ENCODE measurements around the gene CEP78. TPM values are rescaled to one million over a fixed set of nuclear protein-coding genes. Genes with fewer than 3 reads are reported as not detected.
A peak's percentile ranks its signal among the peaks of the same experiment; 100 is the strongest.

CEP78 gene
- total RNA-seq, 1 experiment from 2014 or later = 48.1 TPM

DNA sequence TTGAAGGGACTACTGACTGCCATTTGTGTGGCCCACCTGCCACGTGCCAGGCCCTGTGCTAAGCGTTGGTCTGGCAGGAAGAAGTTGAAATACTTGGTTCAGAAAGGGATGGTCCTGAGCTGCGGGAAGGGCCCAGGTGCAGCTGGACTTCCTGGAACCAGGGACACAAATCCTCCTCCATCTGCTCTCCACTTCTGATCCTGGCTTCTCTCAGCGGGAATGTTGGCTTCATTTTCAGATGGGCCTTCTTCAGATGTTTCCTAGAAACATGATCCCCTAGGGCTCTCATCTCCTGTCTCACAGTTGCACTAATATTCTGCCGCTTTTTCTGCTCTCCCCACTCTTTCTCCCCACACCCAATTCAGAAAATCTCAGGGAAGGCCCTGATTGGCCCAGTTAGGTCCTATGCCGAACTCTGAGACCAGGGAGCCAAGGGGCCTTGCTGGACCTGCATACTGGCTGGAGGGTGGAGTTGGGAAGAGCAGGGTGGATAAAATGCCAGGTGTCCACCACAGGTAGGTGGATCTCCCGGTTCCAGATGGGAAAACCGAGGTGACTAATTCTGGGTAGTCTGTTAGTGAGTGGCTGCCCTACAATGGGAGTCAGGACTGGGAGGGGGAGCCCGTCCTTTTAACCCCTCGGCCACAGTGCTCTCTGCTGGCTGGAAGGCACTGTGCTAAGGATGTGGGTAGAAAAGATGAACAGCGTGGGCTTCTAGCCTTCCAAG lies 80.5 kb downstream of the CEP78 start:
- H3K4me1 ChIP-seq (ENCODE audit: control insufficient read depth in 1 of 2, insufficient read depth in 2 of 2, low read length in 2 of 2) = no peaks in the 10 kb centered on the region
- TF ChIP-seq SP1 (IDR thresholded peaks at IDR 0.05; ENCODE audit: low read depth) (no peak), EZH2phosphoT487 (IDR thresholded peaks at IDR 0.05; ENCODE audit: borderline replicate concordance) (no peak), TCF7L2 (IDR thresholded peaks at IDR 0.05; ENCODE audit: borderline replicate concordance, extremely low read depth, insufficient read depth, insufficient read length) (no peak), YY1 (IDR thresholded peaks at IDR 0.05; ENCODE audit: extremely low read depth, insufficient replicate concordance, low read depth, low read length) (no peak), POLR2AphosphoS5 (IDR thresholded peaks at IDR 0.05; ENCODE audit: low read depth, low read length) (no peak), SIN3A (IDR thresholded peaks at IDR 0.05; ENCODE audit: low read depth) (no peak)
- H4K20me1 ChIP-seq (ENCODE audit: insufficient read depth) = no peaks in the 10 kb centered on the region
- no peak overlapping the region for H3K9ac ChIP-seq (ENCODE audit: low read length)
- DNase-seq (ENCODE audit: low read depth, low spot score) = no peak
- intact Hi-C loops (cut with micrococcal nuclease) = no loop called here
- ATAC-seq = no peak; the same call in 1 of the 2 replicates
- H2AFZ ChIP-seq (ENCODE audit: low read depth, low read length, poor library complexity, severe bottlenecking) = no peak overlapping the region
- H3K4me2 ChIP-seq (ENCODE audit: low read length) = no peak overlapping the region
- H3K79me2 ChIP-seq (ENCODE audit: insufficient read depth, low read length) = 0 out of 2 replicates have a peak, but pooled peaks cover 8% of the 10 kb centered on the region
- H3K9me3 ChIP-seq (ENCODE audit: control insufficient read depth in 1 of 2, insufficient read depth in 1 of 2, low read depth in 1 of 2, low read length in 2 of 2) = no peaks in the 10 kb centered on the region
- no peak overlapping the region for H3K27ac ChIP-seq (ENCODE audit: low read depth, low read length)
- POLR2A ChIA-PET = interaction anchor here (1.8 kb wide), 1 partner anchor 19 kb away, joined by 6 read pairs; the partner anchor contains the start of gene PSAT1
- CTCF ChIA-PET = no interaction called here
- H3K4me3 ChIP-seq (replicated peaks in 1 of 2; ENCODE audit: low read depth in 1 of 2, low read length in 2 of 2) = no peak overlapping the region
- H3K36me3 ChIP-seq (ENCODE audit: control insufficient read depth in 1 of 2, insufficient read depth in 2 of 2, low read length in 2 of 2) = peaks cover 26 to 33% of the 10 kb centered on the region in 2 experiments; a peak in 3 of 4 replicates
- RAD21 ChIA-PET (ENCODE audit: low non-redundant PET in 1 of 2, low total read pairs in 2 of 2, uncharacterized antibody in 2 of 2, unreplicated experiment in 2 of 2) = no interaction called here
- BruUV-seq (replicated peaks) = no TSS peak
- H3K27me3 ChIP-seq (ENCODE audit: insufficient read depth, low read length) = no peaks in the 10 kb centered on the region
- H3K9me2 ChIP-seq (ENCODE audit: insufficient read depth) = no peaks in the 10 kb centered on the region

DNA sequence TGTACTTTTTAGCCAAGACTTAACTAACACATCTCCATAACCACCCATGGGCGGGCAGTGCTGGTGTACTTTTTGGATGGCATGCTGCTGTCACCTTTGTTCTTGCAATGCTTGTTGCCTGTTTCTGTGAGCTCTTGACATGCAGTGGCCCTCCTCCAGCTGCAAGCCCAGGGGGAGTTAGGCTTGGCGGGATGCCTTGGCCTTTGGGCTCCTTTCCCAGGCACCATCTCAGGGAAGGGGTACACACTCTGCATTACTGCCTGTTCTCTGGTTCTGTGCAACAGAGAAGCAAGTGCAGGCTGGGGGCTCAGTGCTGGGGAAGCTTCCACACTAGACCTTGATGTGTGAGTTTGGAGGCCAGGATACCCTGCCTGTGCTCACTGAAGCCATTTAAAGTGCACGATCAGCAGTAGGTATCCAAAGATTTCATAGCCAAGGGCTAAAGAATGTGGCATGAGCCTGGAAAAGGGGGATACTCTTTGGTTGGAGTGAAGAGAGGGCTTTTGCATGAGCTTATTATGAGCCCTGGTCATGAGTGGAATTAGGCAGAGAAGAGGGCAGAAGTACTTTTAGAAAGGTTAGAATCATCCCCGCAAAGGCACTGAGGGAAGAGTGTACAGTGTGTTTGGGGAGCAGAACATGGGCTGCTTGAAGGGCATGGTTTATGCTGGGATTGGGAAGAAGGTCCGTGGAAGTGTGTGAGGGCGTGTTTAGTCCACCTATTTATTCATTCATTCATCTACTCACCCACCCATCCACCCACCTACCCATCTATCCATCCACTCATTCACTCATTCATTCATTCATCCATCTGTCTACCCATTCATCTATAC lies 83.5 kb downstream of the CEP78 start:
- H3K27me3 ChIP-seq (ENCODE audit: insufficient read depth, low read length) = no peaks in the 10 kb centered on the region

More for the DNA sequence above, 83.5 kb downstream of the CEP78 start:
- intact Hi-C loops (cut with micrococcal nuclease) = no loop called here
- Histone ChIP-seq H3K79me2 (ENCODE audit: insufficient read depth, low read length) (0 out of 2 replicates have a peak, but pooled peaks cover 5% of the 10 kb centered on the region), H3K4me1 (ENCODE audit: control insufficient read depth in 1 of 2, insufficient read depth in 2 of 2, low read length in 2 of 2) (no peaks in the 10 kb centered on the region), H3K4me2 (ENCODE audit: low read length) (no peak overlapping the region), H3K27ac (ENCODE audit: low read depth, low read length) (no peak overlapping the region), H3K36me3 (ENCODE audit: control insufficient read depth in 1 of 2, insufficient read depth in 2 of 2, low read length in 2 of 2) (peaks cover 21 to 41% of the 10 kb centered on the region in 2 experiments; a peak in 3 of 4 replicates), H2AFZ (ENCODE audit: low read depth, low read length, poor library complexity, severe bottlenecking) (no peak overlapping the region), H3K9me2 (ENCODE audit: insufficient read depth) (no peaks in the 10 kb centered on the region), H4K20me1 (ENCODE audit: insufficient read depth) (no peaks in the 10 kb centered on the region), H3K9me3 (ENCODE audit: control insufficient read depth in 1 of 2, insufficient read depth in 1 of 2, low read depth in 1 of 2, low read length in 2 of 2) (no peaks in the 10 kb centered on the region), H3K4me3 (replicated peaks in 1 of 2; ENCODE audit: low read depth in 1 of 2, low read length in 2 of 2) (no peak overlapping the region), H3K9ac (ENCODE audit: low read length) (no peak overlapping the region)
- ATAC-seq (no peak), DNase-seq (ENCODE audit: low read depth, low spot score) (no peak)
- peak; percentile 42; the same call in 1 of the 2 replicates for TF ChIP-seq POLR2AphosphoS5 (IDR thresholded peaks at IDR 0.05; ENCODE audit: low read depth, low read length)
- TF ChIP-seq TCF7L2 (IDR thresholded peaks at IDR 0.05; ENCODE audit: borderline replicate concordance, extremely low read depth, insufficient read depth, insufficient read length) = no peak
- ChIA-PET CTCF (no interaction called here), RAD21 (ENCODE audit: low non-redundant PET in 1 of 2, low total read pairs in 2 of 2, uncharacterized antibody in 2 of 2, unreplicated experiment in 2 of 2) (no interaction called here), POLR2A (no interaction called here)
- TSS peak; percentile 8 for BruUV-seq (replicated peaks)
